Medulla oblongata (tissue), 1 donor: Measurements from ENCODE around the gene DNAJC5G.
A peak's percentile ranks its signal among the peaks of the same experiment; 100 is the strongest.
"Not testable (repeated sequence)": the region's sequence is repeated elsewhere in the genome, so short reads cannot be mapped to it uniquely, and the experiment has no call there.

Experiments used
- DNase-seq: peaks from one replicate; pipeline ENCODE4 v3.0.0-alpha.2; 2015; ENCODE audit errors: extremely low spot score

The DNAJC5G gene

DNA sequence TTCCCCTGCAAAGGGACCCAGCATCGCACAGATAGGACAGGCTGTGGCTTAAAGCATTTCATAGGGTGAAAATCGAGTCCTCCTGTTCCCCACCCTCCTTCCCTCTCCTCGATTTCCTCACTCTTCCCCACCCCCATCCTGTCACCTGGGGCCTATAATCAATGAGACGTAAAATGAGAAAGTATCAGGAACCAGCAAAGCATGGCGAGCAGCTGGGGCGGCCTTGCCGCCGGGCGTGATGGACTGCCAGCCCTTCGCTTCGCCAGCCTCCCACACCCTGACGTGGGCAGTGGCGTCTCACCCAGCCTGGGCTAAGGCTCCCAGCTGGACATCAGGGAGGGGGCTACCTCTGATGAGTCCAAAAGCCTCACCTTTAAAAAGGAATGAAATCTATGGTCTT, 23.5 kb upstream of the DNAJC5G start:
- DNase-seq, result no peak

DNA sequence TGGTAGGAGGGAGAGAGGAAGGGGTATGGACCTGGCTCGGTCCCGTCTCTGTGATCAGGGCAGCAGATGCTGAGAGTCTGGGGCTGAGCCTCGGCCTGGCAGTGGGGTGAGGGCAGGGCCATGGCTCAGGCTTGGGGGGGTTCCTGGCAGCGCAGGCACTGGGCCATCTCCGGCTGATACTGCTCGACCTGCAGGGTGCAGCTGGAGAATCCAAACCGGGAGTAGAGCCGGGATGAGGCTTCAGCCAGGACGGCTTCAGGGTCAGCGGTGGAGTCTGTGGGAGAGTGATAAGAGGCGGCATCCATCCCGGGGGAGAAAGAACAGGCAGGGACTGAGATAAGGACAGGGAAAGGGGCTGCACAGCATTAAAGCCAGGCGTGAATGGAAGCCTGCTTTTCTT, 20.0 kb upstream of the DNAJC5G start:
- DNase-seq, result no peak

DNA sequence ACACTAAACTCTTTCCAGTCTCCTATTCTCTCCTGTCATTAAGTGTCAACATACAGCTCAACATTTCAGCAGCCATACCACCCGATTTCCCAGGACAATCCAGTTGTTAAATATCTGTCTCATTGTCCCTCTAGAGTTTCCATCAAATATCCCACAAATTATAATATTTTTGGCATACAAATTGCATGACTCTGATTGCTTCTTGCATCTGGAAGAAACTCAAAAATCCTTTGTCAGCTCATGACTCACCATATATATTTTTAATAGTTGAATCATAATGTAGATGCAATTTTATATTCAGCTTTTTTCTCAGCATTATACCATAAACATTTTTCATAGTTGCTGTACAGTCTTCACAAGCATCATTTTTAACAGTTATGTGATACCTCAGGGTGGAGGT, 19.6 kb upstream of the DNAJC5G start:
- no peak for DNase-seq

DNA sequence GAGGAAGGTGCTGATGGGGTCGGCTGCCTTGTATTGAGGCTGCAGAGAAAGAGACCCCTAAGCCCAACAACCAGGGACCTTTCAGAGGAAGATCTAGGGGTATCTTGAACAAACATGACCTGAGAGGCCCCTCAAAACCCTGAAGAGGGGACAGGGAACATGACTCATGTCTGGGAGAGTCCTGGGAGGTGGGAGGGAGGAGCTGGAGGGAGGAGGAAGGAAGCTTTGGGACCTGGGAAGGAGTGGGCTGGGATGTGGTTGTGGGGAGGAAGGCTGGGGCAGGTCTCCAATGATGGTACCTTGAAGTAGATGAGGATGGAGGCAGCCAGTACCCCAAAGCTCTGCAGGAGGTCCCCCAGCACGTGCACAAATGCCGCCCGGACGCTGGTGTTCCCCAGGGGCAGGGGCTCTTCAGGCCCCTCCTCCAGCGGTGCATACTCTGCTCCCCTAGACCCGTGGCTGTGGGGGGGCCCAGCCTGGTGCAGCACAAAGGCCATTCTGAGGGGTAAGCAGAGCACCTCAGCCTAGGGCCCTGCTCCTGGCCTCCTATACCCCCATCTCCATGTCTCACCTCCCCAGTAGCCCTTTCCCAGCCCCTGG, 18.3 kb upstream of the DNAJC5G start:
- no peak for DNase-seq

DNA sequence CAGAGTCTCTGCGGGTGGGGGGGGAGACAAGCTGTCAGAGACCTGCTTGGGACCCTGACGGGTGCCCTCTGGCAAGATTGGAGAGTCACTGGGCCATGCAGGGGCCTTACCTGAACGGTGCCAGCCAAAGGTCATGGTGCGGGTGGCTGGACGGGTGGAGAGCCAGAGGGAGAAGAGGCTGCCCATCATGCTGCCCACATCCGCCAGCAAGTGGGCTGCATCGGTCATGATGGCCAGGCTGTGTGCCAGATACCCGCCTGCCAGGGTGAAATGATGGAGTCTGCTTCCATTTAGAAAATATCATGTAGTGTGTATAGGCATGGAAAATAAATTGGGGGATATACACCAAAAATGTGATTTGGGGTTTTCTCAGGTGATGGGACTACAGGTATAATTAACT, 17.2 kb upstream of the DNAJC5G start:
- no peak for DNase-seq

DNA sequence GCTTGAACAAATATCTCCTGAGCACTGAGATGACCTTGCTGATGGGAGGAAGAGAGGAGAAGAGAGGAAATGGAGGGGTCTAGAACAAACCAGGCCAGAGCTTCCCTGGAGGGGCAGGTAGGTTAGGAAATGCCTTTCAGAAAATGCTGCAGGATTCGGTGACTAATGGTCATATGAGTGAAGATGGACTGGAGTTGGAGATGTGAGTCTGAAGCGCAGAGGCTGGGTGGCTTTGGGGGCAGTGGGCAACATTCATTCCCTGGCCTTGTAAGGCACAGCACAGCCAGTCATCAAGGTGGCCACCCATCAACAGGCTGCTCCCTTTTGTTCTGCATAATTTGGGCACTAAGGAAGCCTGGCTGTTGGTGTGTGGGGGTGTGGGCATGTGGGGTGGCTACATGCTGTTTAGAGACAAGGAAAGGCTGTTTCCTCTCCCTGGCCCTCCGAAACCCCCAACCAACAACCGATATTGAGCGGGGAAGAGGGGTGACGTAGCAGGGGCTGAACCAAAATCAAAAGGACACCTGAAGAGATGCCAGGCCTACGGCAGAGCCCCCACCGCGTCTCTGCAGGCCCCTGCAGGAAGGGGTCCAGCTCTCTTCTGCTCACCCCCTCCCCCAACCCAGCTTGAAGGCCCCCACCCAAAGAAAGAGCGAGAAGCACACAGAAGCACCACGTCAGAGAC, 13.8 kb upstream of the DNAJC5G start:
- DNase-seq, result no peak

DNA sequence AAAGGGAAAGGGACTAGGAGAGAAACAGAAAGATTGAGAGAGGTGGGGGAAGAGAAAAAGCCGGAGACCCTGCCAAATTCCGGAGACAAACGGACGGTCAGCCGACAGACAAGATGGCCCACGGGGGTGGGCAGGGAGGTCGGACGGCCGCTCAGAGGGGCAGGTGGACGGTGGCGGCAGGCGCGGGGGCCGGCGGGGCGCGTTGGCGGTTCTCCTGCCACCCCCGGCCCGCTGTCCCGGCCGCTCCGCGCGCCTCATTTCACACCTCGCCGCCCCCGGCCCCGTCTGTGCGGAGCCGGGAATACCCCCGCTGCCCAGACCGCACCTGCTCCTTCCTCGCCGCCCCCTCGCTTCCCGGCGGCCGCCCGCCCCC, 13.3 kb upstream of the DNAJC5G start:
- DNase-seq, result no peak

DNA sequence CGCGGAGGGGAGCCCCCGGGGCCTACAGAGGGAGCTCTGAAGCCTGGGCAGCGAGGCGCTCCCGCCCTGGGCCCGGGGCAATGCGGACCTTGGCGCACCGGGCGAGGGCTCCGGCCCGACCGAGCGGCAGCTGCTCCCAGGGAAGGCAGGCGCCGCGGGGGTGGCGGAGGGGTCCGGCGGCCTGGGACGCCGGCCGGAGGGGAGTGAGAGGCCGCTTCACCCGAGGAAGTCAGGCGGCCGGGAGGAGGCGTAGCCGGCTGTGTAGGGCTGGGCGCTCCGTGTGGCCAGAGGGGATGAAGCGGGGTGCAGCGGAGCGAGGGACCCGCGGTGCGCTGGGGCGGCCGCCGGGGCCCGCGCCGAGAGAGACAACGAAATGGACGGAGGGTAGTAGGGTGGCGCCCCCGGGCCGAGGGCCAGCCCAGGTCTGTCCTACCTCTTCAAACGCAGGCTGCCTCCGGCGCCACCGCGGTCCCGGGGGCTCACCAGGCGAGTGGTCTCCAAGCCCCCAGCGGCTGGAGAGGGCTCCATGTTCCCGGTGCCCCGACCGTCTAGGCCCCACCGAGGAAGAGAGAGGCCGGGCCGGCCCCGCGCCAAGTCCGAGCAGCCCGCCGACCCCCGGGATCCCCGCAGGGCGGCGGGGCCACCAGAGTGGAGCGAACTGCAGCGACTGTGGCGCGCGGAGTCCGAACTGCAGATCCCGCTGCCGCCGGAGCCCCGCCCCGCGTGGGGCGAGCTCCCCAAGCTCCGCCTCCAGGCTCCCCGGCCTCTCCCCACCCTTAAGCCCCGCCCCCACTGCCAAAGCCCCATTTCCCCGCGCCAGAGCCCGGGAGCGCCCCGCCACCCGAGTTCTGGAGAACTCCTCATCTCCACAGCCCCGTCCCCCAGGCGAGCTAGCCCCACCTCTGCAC, 12.6 kb upstream of the DNAJC5G start, which contains the start of gene SLC30A3:
Gene SLC30A3 (minus strand): TSS at position 669 of the 908 bp plus-strand sequence. CDS start 141 bp downstream, at position 528.
- no peak for DNase-seq

DNA sequence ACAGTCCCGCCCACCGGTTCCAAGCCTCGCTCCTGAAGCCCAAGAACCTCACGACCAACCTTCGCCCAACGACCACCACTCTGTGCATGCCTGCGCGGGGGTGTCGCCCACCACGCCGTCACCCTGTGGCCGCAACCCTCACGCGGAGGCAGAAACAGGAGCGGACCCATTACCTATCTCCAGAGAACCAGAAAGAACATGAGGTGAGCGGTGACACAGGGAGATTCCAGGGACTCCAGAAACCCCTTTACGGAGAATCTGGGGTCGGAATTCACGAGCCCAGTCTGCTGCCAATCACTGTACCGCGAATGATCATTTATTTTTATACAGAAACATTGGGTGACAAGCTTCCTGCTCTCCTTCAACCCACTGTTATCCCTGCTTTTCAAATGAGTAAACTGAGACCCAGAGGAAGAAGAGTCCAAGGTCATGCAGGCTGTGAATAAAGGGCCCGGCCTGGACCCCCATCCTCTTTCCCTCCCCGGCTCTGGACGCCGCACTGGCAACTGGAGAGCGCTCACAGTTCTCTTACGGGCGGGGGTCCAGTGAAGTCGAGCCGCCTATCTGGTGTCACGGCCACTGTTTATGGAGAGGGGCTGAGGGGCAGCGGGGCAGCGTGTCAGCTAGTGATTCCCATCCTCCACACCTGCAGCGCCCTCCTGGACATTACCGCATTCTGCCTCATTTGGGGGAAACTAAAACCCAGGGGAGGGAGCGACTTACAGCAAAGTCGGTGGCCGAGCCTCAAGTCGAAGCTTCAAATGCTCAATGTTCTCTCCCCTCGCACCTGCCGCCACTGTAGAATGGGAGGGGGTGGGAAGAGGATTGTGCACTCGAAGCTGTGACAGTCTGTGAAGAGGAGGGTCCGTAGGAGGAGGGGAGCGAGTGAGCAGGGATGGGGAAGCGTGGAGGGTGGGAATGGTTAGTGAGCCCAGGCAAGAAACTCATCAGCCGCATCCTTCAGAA, 11.7 kb upstream of the DNAJC5G start:
- no peak for DNase-seq

DNA sequence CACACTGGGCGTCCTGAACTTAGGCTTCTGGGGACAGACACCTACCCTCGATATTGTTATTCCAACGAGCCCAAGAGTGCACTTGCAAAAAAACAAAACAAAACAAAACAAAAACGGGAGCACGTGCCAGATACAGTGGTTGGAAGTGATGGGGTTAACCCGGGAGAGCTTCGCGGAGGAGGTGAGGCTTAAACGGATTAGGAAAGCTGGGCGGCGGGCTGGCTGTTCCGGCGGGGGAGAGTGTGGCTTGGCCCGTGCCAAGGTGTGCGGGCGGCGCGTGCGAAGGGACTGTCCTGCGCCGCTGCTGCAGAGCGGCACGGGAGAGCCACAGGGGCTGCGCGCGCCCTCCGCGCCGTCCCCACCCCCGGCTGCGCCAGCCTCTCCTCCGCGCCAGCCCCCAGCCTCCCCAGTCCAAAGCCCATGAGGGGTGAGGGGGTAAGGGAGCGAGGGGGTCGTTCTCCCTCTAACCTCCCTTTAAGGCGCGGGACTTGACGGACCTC, 10.9 kb upstream of the DNAJC5G start:
- no peak for DNase-seq

DNA sequence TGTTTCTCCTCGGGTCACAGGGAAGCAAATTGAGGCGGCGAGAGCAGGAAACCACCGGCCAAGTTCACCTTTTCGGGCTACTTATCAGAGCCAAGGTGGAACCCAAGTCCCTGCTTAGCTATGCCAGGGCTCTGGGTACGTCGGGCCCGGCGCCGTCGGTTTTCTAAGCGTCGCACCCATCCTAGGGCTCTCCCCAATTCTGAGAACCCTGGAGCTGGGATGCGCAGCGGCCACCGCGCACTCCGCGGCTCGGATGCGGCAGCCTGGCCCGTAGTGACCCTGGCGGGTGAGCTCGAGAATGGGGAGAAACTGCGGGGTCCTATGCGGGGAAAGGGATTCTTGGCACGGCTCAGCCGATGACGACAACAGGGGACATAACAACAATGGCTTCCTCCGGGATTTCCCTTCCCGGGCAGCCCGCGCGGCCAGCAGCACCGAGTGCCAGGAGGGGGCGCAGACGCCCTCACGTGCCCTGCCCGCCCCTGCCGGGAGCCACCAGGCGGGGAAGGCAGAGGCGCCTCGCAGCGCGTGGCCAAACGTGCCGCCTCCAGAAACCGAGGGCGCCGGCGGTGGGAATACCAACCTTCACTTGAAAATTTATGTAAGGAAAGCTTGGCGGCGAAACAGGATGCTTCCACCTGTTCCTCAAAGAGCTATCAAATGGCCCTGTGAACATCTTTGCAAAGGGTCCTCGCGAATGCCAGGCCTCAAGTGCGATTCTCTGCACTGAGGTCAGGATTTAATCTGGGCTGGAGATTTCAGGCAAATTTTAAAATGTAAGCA, 10.3 kb upstream of the DNAJC5G start:
- DNase-seq, result peak; percentile 9

DNA sequence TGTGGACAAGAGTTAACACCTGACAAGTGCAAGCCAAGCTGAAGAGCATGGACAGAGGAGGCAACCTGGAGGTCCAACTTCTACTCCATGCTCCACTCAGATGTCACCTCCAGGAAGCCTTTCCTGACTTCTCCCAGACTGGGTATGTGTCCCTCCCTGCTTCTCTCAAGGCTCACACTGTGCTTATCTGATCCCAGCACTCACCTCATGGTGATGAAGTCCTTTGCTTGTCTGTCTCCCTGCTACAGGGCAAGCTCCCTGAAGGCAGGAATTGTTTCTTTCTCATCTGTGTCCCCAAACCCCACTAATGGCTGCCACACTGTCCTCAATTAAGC, 9.7 kb upstream of the DNAJC5G start:
- DNase-seq, result no peak

DNA sequence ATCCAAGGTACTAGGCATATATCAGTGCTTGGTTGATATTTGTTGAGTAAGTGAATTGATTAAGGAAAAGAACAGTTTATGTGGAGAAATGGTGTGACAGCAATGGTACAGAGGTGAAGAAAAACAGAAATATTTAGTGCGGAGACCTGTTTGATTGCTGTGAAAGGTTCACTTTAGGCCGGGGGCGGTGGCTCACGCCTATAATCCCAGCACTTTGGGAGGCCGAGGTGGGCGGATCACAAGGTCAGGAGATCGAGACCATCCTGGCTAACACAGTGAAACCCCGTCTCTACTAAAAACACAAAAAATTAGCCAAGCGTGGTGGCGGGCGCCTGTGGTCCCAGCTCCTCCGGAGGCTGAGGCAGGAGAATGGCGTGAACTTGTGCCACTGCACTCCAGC, 6.9 kb upstream of the DNAJC5G start:
- not testable (repeated sequence) for DNase-seq

DNA sequence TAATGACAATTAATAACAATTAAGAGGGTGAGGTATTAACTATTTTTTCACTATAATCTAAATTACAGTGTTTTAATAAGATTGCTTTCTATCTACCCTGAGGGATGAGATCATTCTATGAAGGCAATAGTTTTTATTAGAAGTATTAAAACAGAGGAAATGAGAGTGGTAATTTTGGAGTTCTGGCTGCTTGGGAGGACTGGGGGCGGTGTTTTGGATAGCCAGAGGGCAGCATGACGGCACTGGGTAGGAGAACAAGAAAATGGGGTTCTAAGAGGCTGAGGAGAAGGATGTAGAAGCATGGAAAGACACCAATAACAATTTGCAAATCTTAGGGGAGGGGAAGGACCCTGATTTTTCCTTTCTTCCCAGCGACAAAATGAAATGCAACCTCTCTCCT, 5.1 kb upstream of the DNAJC5G start:
- DNase-seq, result no peak

DNA sequence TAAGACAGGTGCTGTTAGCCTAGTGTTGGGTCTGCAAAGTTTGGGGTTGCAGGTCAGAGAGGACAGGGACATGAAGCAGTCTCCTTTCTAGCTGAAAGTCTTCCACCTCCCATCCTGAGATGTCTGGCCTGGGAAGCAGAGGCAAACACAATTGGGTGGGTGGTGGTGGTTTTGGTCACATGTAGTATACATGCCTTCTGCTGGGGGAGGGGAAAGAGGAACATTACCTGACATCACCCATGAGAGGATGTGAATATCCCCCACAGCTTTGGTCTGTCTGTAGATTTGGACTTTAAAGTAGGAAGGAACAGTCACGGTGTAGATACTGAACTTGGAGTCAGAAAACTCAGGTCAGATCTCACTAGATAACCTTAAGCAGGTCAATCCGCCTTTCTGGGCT, 4.6 kb upstream of the DNAJC5G start:
- DNase-seq, result no peak

DNA sequence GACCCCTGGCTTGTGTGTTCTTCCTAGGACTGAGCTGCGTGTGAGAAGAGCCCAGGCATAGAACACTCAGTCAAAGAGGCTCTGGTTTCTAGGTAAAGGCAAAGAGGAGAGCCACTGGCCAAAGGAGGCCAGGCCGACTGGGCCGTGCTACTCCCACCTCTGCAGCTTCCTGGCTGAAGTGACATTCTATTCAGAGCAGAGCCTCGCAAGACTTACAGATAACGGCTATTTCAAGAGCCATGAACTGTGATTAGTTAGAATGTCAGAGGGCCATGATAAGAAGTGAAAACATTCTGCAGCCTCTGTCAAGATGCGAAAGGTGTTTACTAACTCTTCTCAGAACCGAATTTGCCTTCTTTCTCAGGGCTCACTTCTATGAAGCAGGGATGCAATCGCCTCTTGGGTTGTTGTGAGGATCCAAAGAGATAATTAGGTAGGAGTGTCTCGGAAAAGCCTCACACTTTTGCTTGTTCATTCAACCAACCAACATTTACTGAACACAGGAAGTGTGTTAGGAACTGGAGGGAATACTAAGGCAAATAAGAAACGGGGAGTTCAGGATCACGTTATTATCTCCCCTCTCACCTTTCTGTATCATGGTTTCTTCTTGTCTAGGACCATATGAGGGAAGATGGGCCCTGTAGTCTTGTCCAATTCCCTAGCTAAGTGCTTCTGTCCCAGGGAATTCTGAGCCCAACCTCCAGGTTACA, 3.4 kb upstream of the DNAJC5G start:
- no peak for DNase-seq

DNA sequence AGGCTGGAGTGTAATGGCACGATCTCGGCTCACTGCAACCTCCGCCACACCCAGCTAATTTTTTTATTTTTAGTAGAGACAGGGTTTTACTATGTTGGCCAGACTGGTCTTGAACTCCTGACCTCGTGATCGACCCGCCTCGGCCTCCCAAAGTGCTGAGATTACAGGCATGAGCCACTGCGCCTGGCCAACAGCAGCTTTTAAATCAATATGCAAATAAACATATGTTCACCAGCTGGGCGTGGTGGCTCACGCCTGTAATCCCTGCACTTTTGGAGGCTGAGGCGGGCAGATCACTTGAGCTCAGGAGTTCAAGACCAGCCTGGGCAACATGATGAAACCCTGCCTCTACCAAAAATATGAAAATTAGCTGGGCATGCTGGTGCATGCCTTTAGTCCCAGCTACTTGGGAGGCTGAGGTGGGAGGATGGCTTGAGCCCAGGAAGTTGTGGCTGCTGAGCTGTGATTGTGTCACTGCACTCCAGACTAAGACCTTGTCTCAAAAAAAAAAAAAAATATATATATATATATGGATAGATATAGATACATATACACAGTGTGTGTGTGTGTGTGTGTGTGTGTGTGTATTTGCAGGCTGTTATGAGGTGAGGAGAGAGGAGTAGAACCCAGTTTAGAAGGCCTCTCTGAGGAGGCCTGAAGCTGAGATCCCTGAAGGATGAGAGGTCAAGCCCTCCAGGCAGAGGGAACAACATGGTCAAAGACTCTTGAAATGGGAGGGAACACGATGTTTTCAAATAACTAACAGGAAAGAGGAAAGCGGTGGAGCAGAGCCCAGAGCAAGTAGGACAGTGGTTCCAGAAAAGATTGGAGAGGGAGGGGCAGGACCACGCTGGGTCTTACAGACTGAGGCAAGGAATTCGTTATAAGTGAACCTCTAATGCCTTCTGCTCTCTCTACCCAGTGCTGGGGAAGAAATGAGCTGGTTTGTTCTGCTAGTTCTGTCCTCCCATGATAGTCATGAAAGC, 2.4 kb upstream of the DNAJC5G start:
- not testable (repeated sequence) for DNase-seq

DNA sequence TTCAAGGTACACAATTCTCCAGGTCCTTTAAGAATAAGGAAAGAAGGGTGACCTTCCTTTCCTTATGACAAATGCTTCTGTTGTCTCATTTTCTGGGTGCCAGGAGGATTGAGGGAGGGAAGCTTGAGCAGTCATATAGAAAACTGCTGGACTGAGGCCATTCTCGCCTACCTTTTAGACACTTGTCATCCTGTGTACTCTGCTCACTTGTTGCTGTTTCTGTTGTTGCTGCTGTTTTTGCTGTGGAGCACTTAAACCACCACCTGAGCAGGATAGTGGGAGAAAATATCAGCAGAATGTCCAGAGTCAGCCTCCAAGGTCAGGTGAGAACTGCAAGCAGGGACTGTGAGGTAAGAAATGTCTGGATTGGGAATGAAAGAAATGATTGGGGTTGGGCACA, 2.8 kb downstream of the DNAJC5G start:
- DNase-seq, result no peak

DNA sequence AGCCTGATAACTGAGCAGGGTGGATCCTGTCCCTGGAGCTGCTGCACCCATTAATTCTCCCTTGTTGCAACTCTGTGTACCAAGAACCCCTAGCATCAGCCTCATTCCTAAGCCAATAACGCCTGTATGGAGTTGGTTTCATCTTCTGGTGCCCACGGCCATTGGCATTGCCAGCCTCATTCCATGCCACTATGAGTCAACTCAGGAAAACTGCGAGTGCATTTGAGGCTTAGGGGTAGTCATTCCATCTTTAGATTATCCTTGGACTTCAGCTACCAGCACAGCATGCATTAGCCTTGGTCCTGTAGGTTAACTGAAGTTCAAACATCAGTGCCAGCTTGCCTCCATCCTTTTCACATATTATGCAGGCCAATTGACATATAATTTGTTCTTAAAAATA, 5.6 kb downstream of the DNAJC5G start:
- no peak for DNase-seq
